ENCODE measurements around the gene SNX1. TPM values are rescaled to one million over a fixed set of nuclear protein-coding genes. Genes with fewer than 3 reads are reported as not detected.

Gene SNX1
- total RNA-seq, 1 donor from 2014 or later, result 87.7 TPM

GRCh38 chr15:64134345-64134829 lies 38.6 kb downstream of the SNX1 start:
- no peak overlapping the region for H3K4me3 Mint-ChIP-seq (ENCODE audit: unreplicated experiment)
- no peak overlapping the region for H3K4me2 ChIP-seq (ENCODE audit: low read length)
- no peak overlapping the region for H3K9ac ChIP-seq (ENCODE audit: low read length)
- TF ChIP-seq EZH2 (IDR thresholded peaks at IDR 0.05; ENCODE audit: insufficient read depth, low read length) (no peak), CTCF (IDR thresholded peaks at IDR 0.05; ENCODE audit: insufficient read depth, low read depth, low read length) (no peak)
- H3K4me1 Mint-ChIP-seq (ENCODE audit: low read depth, unreplicated experiment), result no peaks in the 10 kb centered on the region
- H3K27ac ChIP-seq (ENCODE audit: low read depth, low read length), result no peak overlapping the region
- H3K27me3 ChIP-seq (ENCODE audit: insufficient read depth, low read length), result no peaks in the 10 kb centered on the region
- no peaks in the 10 kb centered on the region for H3K9me3 ChIP-seq (ENCODE audit: insufficient read depth, low read depth, low read length)
- peaks cover 55% of the 10 kb centered on the region for H3K36me3 ChIP-seq (ENCODE audit: insufficient read depth, low read length)
- no peak for FAIRE-seq
- no peak overlapping the region for H3K4me3 ChIP-seq (ENCODE audit: insufficient read depth, low read depth, low read length)
- no peak overlapping the region for H2AFZ ChIP-seq (ENCODE audit: low read depth, low read length)
- H4K20me1 ChIP-seq (ENCODE audit: insufficient read depth, low read length), result peaks cover 19% of the 10 kb centered on the region
- H3K79me2 ChIP-seq (ENCODE audit: insufficient read depth, low read length), result no peaks in the 10 kb centered on the region
- H3K4me1 ChIP-seq (ENCODE audit: insufficient read depth, low read length), result no peaks in the 10 kb centered on the region
- H3K27ac Mint-ChIP-seq (ENCODE audit: unreplicated experiment), result no peak overlapping the region
- no peaks in the 10 kb centered on the region for H3K27me3 Mint-ChIP-seq (ENCODE audit: low read depth, unreplicated experiment)
- no peaks in the 10 kb centered on the region for H3K9me3 Mint-ChIP-seq (ENCODE audit: unreplicated experiment)
- peaks cover 42% of the 10 kb centered on the region for H3K36me3 Mint-ChIP-seq (ENCODE audit: low read depth, unreplicated experiment)
- DNase-seq (ENCODE audit: low read depth), result peak; percentile 20

GRCh38 chr15:64136347-64136746 lies 40.6 kb downstream of the SNX1 start:
- Histone ChIP-seq H3K4me2 (ENCODE audit: low read length) (no peak overlapping the region), H3K9me3 (ENCODE audit: insufficient read depth, low read depth, low read length) (no peaks in the 10 kb centered on the region), H2AFZ (ENCODE audit: low read depth, low read length) (no peak overlapping the region), H3K4me1 (ENCODE audit: insufficient read depth, low read length) (no peaks in the 10 kb centered on the region), H3K79me2 (ENCODE audit: insufficient read depth, low read length) (no peaks in the 10 kb centered on the region), H3K27ac (ENCODE audit: low read depth, low read length) (no peak overlapping the region), H3K4me3 (ENCODE audit: insufficient read depth, low read depth, low read length) (no peak overlapping the region), H3K9ac (ENCODE audit: low read length) (no peak overlapping the region), H4K20me1 (ENCODE audit: insufficient read depth, low read length) (peaks cover 19% of the 10 kb centered on the region), H3K36me3 (ENCODE audit: insufficient read depth, low read length) (peaks cover 44% of the 10 kb centered on the region), H3K27me3 (ENCODE audit: insufficient read depth, low read length) (no peaks in the 10 kb centered on the region)
- DNase-seq (ENCODE audit: low read depth) (no peak), FAIRE-seq (no peak)
- Mint-ChIP-seq H3K27ac (ENCODE audit: unreplicated experiment) (no peak overlapping the region), H3K36me3 (ENCODE audit: low read depth, unreplicated experiment) (peaks cover 29% of the 10 kb centered on the region), H3K4me1 (ENCODE audit: low read depth, unreplicated experiment) (no peaks in the 10 kb centered on the region), H3K9me3 (ENCODE audit: unreplicated experiment) (no peaks in the 10 kb centered on the region), H3K4me3 (ENCODE audit: unreplicated experiment) (no peak overlapping the region), H3K27me3 (ENCODE audit: low read depth, unreplicated experiment) (no peaks in the 10 kb centered on the region)
- TF ChIP-seq EZH2 (IDR thresholded peaks at IDR 0.05; ENCODE audit: insufficient read depth, low read length), result no peak
- TF ChIP-seq CTCF (IDR thresholded peaks at IDR 0.05; ENCODE audit: insufficient read depth, low read depth, low read length), result no peak

DNA sequence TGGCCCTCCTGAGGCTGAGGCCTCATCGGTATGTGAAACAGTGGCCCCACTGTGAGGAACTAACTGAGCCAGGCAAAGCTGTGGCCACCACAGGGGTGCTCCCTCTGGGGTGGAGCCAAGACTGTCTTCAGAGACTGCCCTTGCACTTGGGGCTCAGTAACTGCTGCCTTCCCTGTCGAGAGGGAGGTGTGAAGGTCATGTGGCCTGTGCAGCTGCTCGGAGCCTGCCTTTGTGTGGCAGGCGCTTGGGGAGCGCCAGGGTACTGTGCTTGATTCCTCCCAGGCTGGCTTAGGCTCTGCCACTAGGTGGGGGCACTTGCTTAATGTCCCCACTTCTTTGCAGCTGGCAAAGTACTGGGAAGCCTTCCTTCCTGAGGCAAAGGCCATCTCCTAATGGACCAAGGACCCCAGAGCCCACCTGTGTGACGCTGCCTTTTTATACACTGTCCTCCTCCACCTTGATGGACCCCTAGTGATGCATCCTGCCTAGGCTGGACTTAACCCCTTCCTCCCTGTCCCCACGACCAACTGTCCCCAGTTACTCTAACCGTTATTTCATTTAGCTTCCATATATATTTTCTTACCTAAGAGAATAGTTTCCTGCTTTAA lies 41.5 kb downstream of the SNX1 start:
- H3K36me3 ChIP-seq (ENCODE audit: insufficient read depth, low read length), result peaks cover 39% of the 10 kb centered on the region
- Mint-ChIP-seq H3K36me3 (ENCODE audit: low read depth, unreplicated experiment) (peaks cover 19% of the 10 kb centered on the region), H3K4me3 (ENCODE audit: unreplicated experiment) (no peak overlapping the region), H3K27me3 (ENCODE audit: low read depth, unreplicated experiment) (no peaks in the 10 kb centered on the region), H3K9me3 (ENCODE audit: unreplicated experiment) (no peaks in the 10 kb centered on the region), H3K27ac (ENCODE audit: unreplicated experiment) (no peak overlapping the region), H3K4me1 (ENCODE audit: low read depth, unreplicated experiment) (no peaks in the 10 kb centered on the region)
- H3K4me2 ChIP-seq (ENCODE audit: low read length), result no peak overlapping the region
- no peaks in the 10 kb centered on the region for H3K79me2 ChIP-seq (ENCODE audit: insufficient read depth, low read length)
- H3K27ac ChIP-seq (ENCODE audit: low read depth, low read length), result no peak overlapping the region
- H3K4me1 ChIP-seq (ENCODE audit: insufficient read depth, low read length), result no peaks in the 10 kb centered on the region
- DNase-seq (ENCODE audit: low read depth) (no peak), FAIRE-seq (no peak)
- H4K20me1 ChIP-seq (ENCODE audit: insufficient read depth, low read length), result peaks cover 23% of the 10 kb centered on the region
- no peaks in the 10 kb centered on the region for H3K27me3 ChIP-seq (ENCODE audit: insufficient read depth, low read length)
- no peak overlapping the region for H2AFZ ChIP-seq (ENCODE audit: low read depth, low read length)
- H3K4me3 ChIP-seq (ENCODE audit: insufficient read depth, low read depth, low read length), result no peak overlapping the region
- no peaks in the 10 kb centered on the region for H3K9me3 ChIP-seq (ENCODE audit: insufficient read depth, low read depth, low read length)
- H3K9ac ChIP-seq (ENCODE audit: low read length), result no peak overlapping the region
- TF ChIP-seq EZH2 (IDR thresholded peaks at IDR 0.05; ENCODE audit: insufficient read depth, low read length) (no peak), CTCF (IDR thresholded peaks at IDR 0.05; ENCODE audit: insufficient read depth, low read depth, low read length) (no peak)

Measured in astrocyte (in vitro differentiated cells and primary cell).